Osteoblast (primary cell): Measurements from ENCODE around the gene HES4. TPM values are rescaled to one million over a fixed set of nuclear protein-coding genes. Genes with fewer than 3 reads are reported as not detected.

ENCODE experiments used
- DNase-seq: peaks from one replicate; pipeline ENCODE4 v3.0.0; 2011; ENCODE audit warnings: low spot score, mixed read lengths; ENCODE audit not compliant: insufficient read length; ENCODE audit errors: missing footprints
- H2AFZ ChIP-seq: 2 replicates; pipeline ENCODE4 v1.6.0; 2011; ENCODE audit warnings: mild to moderate bottlenecking, low read length
- H3K27ac ChIP-seq: 2 replicates; pipeline ENCODE4 v1.5.1; 2011; ENCODE audit warnings: mild to moderate bottlenecking, low read depth, low read length, moderate library complexity
- H3K27me3 ChIP-seq: 2 replicates; pipeline ENCODE4 v1.6.0; 2012; ENCODE audit warnings: mild to moderate bottlenecking, control low read depth, inconsistent platforms, low read length, moderate library complexity; ENCODE audit not compliant: insufficient read depth
- H3K36me3 ChIP-seq: 2 replicates; pipeline ENCODE4 v1.5.1; 2011; ENCODE audit warnings: mild to moderate bottlenecking, low read length, control low read depth, moderate library complexity; ENCODE audit not compliant: insufficient read depth
- H3K4me1 ChIP-seq: 2 replicates; pipeline ENCODE4 v1.5.1; 2011; ENCODE audit warnings: mild to moderate bottlenecking, low read length, control low read depth, moderate library complexity; ENCODE audit not compliant: insufficient read depth
- H3K4me2 ChIP-seq: 2 replicates; pipeline ENCODE4 v1.6.0; 2011; ENCODE audit warnings: mild to moderate bottlenecking, low read length; ENCODE audit not compliant: insufficient read depth
- H3K4me3 ChIP-seq: fragments of 200-600 bp; sonication (generic); 3 replicates; pipeline ENCODE4 v1.5.1; 2012; ENCODE audit warnings: mild to moderate bottlenecking, low read length, inconsistent platforms; ENCODE audit not compliant: insufficient read depth
- H3K79me2 ChIP-seq: 2 replicates; pipeline ENCODE4 v1.6.0; 2012; ENCODE audit warnings: mild to moderate bottlenecking, low read length, control low read depth, inconsistent platforms; ENCODE audit not compliant: insufficient read depth
- H3K9me3 ChIP-seq: 2 replicates; pipeline ENCODE4 v1.5.1; 2011; ENCODE audit warnings: low read depth, low read length, control low read depth
- H4K20me1 ChIP-seq: 2 replicates; pipeline ENCODE4 v1.6.0; 2012; ENCODE audit warnings: mild to moderate bottlenecking, low read length, control low read depth; ENCODE audit not compliant: insufficient read depth
- CTCF ChIP-seq: IDR thresholded peaks from 2 replicates; pipeline ENCODE4 v1.5.1; 2011; ENCODE audit warnings: mild to moderate bottlenecking, low read depth, low read length, moderate library complexity; ENCODE audit errors: extremely low read depth
- total RNA-seq: library from RNA; depleted of rRNA; stranded (reverse); fragments of >200 nt; gene quantifications from 2 replicates; pipeline ENCODE4 v1.2.3, GENCODE V29; 2012

HES4 gene
- total RNA-seq, 1 donor: 0.72 TPM

GRCh38 chr1:1046767-1047166 is 46.9 kb upstream of the HES4 start:
- no peak for DNase-seq
- no peaks in the 10 kb centered on the region for H3K27me3 ChIP-seq
- H3K27ac ChIP-seq: no peak overlapping the region
- no peaks in the 10 kb centered on the region for H3K36me3 ChIP-seq
- no peaks in the 10 kb centered on the region for H3K79me2 ChIP-seq
- no peaks in the 10 kb centered on the region for H3K4me1 ChIP-seq
- H2AFZ ChIP-seq: no peak overlapping the region
- H3K4me2 ChIP-seq: no peak overlapping the region
- H4K20me1 ChIP-seq: no peaks in the 10 kb centered on the region
- H3K4me3 ChIP-seq: no peak overlapping the region
- no peaks in the 10 kb centered on the region for H3K9me3 ChIP-seq
- no peak for TF ChIP-seq CTCF

GRCh38 chr1:1046243-1046642 is 46.3 kb upstream of the HES4 start:
- Histone ChIP-seq H3K4me2 (no peak overlapping the region), H3K27ac (no peak overlapping the region), H3K4me3 (no peak overlapping the region), H3K9me3 (no peaks in the 10 kb centered on the region), H3K36me3 (no peaks in the 10 kb centered on the region), H3K4me1 (no peaks in the 10 kb centered on the region), H3K79me2 (no peaks in the 10 kb centered on the region), H2AFZ (no peak overlapping the region), H3K27me3 (no peaks in the 10 kb centered on the region), H4K20me1 (no peaks in the 10 kb centered on the region)
- no peak for DNase-seq
- no peak for TF ChIP-seq CTCF

GRCh38 chr1:1045129-1045528 is 45.2 kb upstream of the HES4 start:
- no peaks in the 10 kb centered on the region for H3K9me3 ChIP-seq
- H3K36me3 ChIP-seq: no peaks in the 10 kb centered on the region
- H2AFZ ChIP-seq: no peak overlapping the region
- TF ChIP-seq CTCF: no peak
- H3K4me1 ChIP-seq: peaks cover 5% of the 10 kb centered on the region
- no peaks in the 10 kb centered on the region for H3K27me3 ChIP-seq
- no peak overlapping the region for H3K4me2 ChIP-seq
- H3K27ac ChIP-seq: no peak overlapping the region
- H3K4me3 ChIP-seq: no peak overlapping the region
- DNase-seq: no peak
- no peaks in the 10 kb centered on the region for H3K79me2 ChIP-seq
- no peaks in the 10 kb centered on the region for H4K20me1 ChIP-seq

GRCh38 chr1:1044455-1045078 is 44.7 kb upstream of the HES4 start:
- Histone ChIP-seq H3K4me3 (no peak overlapping the region), H3K9me3 (no peaks in the 10 kb centered on the region), H2AFZ (no peak overlapping the region), H4K20me1 (no peaks in the 10 kb centered on the region), H3K4me1 (peaks cover 7% of the 10 kb centered on the region), H3K27ac (no peak overlapping the region), H3K36me3 (no peaks in the 10 kb centered on the region), H3K79me2 (no peaks in the 10 kb centered on the region), H3K4me2 (no peak overlapping the region), H3K27me3 (no peaks in the 10 kb centered on the region)
- DNase-seq: no peak
- no peak for TF ChIP-seq CTCF
